Middle frontal gyrus (tissue), 1 donor: Measurements from ENCODE around the gene TH.

Source experiments
- DNase-seq: peaks from one replicate; pipeline ENCODE4 v3.0.0-alpha.2; 2015; ENCODE audit warnings: low spot score; ENCODE audit errors: extremely low spot score

Gene TH

GRCh38 chr11:2171591-2172003 lies at the start of gene TH:
TSS of gene TH (minus strand) at chr11:2171815. CDS start at chr11:2171786, 29 bp downstream.
- no peak for DNase-seq

- no peak for DNase-seq
Observed at GRCh38 chr11:2221024-2221423, 49.4 kb upstream of the TH start.

DNA sequence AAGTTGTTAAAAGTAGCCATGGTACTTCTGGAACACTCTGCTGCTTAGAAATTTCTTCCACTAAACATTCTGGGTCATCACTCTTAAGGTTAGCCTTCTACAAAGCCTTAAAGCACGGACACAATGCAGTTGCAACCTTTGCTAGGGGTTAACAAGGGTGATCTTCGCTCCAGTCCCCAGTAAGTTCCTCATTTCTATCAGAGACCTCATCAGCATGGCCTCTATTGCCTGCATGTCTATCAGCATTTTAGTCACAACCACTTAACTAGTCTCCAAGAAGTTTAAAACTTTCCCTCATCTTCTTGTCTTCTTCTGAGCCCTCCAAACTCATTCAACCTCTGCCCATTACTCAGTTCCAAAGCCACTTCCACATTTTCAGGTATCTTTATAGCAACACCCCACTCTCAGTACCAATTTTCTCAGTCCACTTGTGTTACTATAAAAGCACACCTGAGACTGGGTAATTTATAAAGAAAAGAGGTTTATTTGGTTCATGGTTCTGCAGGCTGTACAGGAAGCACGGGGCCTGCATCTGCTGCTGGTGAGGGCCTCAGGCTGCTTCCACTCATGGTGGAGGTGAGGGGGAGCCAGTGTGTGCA lies 48.7 kb upstream of the TH start:
- no peak for DNase-seq

DNA sequence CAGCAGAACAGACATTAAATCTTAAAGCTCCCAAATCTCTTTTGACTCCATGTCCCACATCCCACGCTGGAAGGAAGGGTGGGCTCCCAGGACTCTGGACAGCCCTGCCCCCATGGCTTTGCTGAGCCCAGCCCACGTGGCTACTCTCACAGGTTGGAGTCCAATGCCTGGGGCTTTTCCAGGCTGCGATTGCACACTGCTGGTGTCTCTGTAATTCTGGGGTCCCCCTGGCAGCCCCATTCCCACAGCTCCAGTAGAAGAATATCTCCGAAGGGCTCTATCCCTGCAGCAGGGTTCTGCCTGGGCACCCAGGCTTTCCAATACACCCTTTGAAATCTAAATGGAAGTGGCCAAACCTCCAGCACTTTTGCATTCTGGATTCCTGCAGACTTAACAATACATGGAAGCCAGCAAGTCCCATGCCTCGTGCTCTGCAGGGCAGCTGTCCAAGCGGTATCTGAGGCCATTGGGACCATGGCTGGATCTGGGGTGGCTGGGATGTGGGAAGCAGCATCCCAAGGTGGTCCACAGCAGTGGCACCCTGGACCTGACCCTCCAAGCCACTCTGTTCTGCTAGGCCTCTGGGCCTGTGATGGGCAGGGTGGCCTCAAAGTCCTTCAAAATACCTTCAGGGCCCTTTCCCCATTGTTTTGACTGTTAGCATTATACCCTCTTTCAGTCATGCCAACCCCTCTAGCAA lies 47.9 kb upstream of the TH start:
- no peak for DNase-seq

GRCh38 chr11:2218031-2218633 lies 46.5 kb upstream of the TH start:
- no peak for DNase-seq

DNA sequence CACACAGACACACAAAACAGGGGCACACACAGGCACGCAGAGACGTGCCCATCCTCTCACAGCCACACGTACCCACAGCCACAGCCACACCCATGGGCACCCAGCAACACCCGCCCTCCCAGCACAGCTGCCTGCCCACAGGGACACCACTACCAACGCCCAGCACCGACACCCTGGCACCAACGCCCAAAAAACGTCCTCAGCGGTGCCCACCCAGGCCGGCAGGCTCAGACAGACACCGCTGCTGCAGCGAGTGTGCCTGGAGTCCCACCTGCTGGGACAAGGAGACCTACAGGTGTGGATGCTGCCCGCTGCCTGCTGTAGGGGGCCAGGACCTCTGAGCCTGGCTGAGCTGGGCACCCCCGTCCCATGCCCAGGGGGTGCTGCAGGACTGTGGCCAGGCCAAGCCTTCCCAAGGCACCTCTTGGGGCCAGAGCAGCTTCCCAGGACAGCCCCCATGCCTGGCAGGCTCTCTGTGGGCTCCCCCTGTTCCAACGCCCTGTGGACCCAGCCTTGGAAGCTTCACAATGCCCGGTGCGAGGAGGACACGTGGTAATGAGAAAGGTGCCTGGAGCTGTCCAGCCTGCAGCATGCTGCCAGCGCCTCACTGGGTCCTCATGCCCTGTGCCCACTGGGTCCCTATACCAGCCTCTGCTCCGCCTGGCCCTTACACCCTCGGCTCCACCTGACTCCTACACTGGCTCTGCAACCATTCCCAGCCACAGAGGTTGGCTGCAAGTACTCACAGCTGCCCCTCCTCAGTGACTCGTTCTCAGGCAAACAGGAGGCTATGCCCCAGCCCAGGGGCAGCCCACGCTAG lies 45.8 kb upstream of the TH start:
- DNase-seq: no peak

- DNase-seq: no peak
Observed at GRCh38 chr11:2216400-2217064, 44.9 kb upstream of the TH start.

DNA sequence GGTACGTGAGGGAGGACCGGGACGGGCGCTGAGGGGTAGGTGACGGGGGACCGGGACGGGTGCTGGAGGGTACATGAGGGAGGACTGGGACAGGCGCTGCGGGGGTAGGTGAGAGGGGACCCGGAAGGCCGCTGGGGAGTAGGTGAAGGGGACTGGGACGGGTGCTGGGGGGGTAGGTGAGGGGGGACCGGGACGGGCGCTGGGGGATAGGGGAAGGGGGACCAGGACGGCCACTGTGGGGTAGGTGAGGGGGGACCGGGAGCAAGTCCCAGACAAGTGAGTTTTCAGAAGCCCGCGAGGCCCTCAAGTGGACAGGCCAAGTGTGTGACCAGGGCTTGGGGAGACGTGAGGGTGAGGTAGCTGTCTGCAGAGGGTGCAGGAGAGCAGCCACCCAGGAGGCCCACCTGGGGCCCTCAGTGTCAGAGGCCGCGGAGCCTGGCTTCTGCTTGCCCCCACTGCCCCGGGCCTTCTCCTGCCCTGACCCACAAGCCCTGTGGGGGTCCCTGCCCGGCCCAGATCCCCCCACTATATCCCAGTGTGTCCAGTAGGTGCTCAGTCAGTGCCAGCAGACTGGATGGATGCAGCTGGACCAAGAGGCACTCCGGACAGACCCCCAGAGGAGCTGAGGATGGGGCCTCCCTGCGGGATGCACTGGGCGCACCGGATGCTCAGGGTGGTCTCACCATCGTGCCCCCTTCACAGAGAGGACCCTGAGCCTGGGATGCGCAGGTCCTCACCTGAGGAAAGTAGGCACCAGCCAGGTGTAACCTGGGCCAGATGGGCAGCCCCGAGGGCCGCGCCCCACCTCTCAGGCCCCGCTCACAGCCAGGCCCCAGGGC lies 44.2 kb upstream of the TH start:
- DNase-seq: no peak

GRCh38 chr11:2215230-2215560 lies 43.6 kb upstream of the TH start:
- no peak for DNase-seq

GRCh38 chr11:2214527-2215229 lies 43.1 kb upstream of the TH start:
- no peak for DNase-seq

- no peak for DNase-seq
Observed at GRCh38 chr11:2213890-2214526, 42.4 kb upstream of the TH start.

GRCh38 chr11:2213384-2213842 lies 41.8 kb upstream of the TH start:
- DNase-seq: no peak

GRCh38 chr11:2212411-2213251 lies 41.0 kb upstream of the TH start:
- DNase-seq: no peak

- no peak for DNase-seq
Observed at GRCh38 chr11:2211113-2211971, 39.7 kb upstream of the TH start.

DNA sequence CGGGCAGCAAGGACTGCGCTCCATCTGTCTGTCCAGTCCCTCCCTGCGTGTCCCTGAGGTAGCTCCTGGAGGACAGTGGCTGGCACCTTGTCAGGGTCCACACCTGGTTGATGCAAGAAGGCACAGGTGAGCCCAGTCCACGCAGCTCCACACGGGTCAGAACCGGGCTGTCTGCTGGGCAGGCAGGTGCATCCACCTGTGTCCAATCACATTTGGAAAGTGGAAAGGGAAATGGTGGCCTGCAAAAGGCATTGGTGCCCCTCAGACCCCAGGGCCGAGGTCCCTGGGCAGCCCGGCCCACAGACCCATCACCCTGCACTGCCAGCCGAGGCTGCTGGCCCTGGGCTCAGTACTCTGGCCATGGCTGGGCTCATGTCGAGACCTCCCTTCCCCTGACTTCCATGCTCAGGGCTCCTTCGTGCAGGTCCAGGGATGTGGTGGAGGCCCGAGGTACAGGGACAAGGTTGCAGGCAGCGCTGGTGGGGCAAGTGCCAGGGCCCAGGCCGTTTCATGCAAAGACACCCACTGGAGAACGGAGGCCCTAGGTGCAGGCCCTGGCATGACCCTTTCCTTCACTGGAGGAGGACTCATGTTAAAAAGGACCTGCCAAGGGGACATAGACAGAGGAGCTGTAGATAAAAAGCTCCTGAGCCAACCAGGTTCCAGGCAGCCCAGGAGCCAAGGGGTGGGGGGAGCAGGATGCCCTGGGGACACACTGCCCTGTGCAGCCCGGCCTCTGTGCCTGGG lies 38.9 kb upstream of the TH start:
- DNase-seq: no peak

DNA sequence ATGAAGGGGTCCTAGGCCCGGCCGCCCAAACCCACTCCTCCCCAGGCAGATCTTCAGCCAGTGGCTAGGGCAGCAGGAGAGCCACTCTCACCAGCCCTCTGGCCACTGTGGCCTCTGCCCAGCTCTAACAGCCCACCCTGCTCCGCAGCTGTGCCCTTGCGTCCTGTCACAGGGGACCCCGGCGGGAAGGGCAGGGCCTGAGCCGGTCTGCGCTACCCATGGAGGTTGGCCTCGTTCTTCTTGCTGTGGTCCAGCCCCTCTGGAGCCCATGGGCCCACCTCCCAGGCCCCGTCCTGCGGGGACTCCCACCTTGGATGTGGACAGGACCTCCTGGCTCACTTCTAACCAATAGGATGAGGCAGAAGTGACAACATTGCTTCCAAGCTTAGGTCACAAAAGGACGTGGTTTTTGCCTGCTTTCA lies 38.3 kb upstream of the TH start:
- DNase-seq: no peak

- DNase-seq: no peak
Observed at GRCh38 chr11:2209370-2209801, 37.8 kb upstream of the TH start.
